GM19438 (cell line): ENCODE measurements around the gene MAPK8.

ENCODE experiments used
- ATAC-seq: cut with Tn5 transposase; IDR thresholded peaks from one replicate; pipeline ENCODE4 v1.9.1; 2021; ENCODE audit warnings: low read depth; ENCODE audit not compliant: unreplicated experiment

The MAPK8 gene

DNA sequence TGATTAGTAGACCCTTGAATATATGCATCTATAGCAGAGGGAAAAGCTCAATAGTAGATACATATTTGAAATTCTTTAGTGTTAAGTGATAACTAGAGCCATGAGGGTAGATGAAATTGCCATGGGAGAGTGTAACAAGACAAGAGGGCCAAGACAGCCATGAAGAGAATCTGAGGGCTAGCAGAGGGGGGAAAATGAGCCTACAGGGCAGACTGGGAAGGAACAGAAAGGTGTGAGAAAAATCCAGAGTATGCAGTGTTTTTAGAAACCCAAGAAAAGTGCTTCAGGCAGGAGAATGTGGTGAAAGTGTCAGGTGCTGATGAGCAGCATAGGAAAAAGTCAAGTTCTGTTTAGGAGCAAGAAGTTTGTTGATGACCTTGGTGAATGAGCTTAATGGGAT, 63.0 kb downstream of the MAPK8 start:
- ATAC-seq, result no peak

- ATAC-seq, result no peak
These were observed 71.5 kb downstream of the MAPK8 start for GRCh38 chr10:48377751-48378530.

GRCh38 chr10:48378675-48379074, 72.2 kb downstream of the MAPK8 start:
- ATAC-seq, result no peak

DNA sequence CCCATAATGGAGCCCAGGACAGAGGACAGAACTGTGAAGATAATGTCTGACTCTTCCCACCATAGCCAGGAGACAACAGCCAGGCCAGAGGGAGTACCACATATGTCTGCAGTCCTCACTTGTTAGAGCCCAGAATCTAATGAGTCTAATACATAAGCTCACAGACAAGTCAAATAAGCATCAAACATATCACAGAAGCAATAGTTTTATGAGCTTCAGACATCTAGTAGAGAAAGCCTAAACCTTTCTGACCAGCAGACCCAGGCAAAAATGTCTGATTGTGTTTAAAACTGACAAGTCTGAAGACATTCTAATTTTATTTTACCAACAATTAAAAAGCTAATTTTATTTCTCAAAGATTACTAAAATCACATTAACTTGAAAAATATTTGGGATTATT, 75.5 kb downstream of the MAPK8 start:
- ATAC-seq, result no peak

GRCh38 chr10:48382982-48383381, 76.5 kb downstream of the MAPK8 start:
- ATAC-seq, result no peak

DNA sequence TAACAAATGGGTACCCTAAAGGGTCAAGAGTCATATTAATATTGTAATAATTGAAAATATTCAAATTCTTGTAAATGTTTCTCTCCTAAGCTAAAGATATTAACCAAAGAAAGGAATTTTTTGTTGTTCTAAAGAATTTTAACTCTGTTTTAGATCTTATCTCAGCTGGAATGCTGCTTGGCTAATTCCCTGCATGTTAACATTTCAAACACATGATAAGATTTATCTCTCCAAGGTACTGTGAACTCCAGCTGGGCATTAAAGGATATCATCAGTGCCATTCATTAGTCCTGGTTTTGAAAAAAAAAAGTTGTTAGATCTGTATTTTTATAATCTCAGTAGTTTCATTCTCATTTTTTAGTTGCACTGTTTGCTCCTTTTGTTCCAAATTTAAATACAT, 76.9 kb downstream of the MAPK8 start:
- ATAC-seq, result no peak

- ATAC-seq, result no peak
These were observed 78.2 kb downstream of the MAPK8 start for GRCh38 chr10:48384699-48384982.

GRCh38 chr10:48389272-48389671, 82.8 kb downstream of the MAPK8 start:
- ATAC-seq, result no peak

- no peak for ATAC-seq
These were observed 83.5 kb downstream of the MAPK8 start for GRCh38 chr10:48389846-48390557.

DNA sequence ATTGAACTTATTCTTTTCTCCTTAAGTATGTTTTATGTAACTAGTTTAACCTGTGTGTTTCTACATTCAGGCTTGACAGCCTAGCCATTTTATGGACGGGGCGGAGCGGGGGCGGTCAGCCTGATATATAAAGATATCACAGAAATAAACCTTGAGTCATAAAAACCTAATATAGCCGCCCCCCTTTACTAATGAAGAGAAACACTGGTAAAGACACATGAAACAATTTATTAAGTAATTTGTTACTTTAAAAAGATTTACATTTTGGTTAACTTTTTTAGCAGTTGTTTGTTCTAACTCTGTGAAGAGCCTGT, 84.0 kb downstream of the MAPK8 start:
- no peak for ATAC-seq

GRCh38 chr10:48390933-48391845, 84.7 kb downstream of the MAPK8 start:
- peak; percentile 66 for ATAC-seq

DNA sequence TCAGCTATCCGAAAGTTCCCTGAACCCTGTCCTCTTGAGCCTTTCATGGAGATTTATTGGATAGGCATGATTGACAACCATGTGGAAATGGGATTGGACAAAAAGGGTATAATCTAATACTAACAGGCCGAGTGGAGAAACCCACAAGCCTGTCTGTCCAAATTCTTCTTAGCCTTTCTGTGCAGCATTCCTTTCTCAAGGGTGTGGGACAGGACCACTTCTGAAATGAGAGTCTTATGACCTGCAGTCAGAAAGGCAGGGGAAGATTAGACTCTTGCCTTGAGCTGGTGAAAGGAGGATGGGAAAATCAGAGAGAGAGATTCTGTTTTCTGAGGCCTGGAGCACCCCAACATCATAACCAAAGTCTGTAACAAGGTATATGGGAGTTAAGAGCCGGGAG, 85.5 kb downstream of the MAPK8 start:
- no peak for ATAC-seq

- no peak for ATAC-seq
These were observed 91.8 kb downstream of the MAPK8 start for GRCh38 chr10:48398261-48398660.

GRCh38 chr10:48399056-48399541, 92.6 kb downstream of the MAPK8 start:
- ATAC-seq, result no peak

GRCh38 chr10:48399551-48399950, 93.1 kb downstream of the MAPK8 start:
- ATAC-seq, result no peak

DNA sequence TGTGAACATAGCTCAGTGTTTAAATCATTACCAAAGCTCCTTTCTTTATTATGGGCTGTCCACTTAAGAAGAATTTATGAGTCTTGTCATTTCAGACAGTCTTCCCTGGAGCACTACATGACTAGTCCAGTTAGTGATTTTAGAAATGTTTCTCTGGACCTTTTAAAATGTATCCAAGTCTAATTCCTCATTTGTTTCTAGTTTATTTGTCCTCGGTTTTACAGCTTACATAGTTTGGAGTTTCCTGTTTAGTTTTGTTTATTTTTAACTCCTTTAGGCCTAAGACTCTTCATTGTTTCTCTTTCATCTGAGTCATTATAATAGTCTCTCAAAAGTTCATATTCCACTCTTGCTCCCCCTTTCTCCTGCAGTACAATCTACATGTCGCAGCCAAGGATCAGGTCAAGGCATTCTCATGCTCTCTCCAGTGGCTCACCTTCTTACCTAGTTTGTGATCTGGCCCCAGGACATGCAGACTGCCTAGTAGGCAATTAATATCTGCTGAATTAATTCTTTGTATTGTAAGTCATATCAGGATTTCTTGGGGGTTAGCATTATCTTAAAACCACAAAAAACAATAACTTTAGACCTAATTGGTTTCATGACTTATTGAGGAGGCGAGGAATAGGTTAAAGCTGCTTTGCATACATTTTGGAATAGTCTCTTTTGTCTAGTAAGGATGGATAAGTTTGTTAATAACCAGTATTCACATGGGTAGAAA, 93.8 kb downstream of the MAPK8 start:
- no peak for ATAC-seq

- no peak for ATAC-seq
These were observed 94.4 kb downstream of the MAPK8 start for GRCh38 chr10:48400850-48401220.

DNA sequence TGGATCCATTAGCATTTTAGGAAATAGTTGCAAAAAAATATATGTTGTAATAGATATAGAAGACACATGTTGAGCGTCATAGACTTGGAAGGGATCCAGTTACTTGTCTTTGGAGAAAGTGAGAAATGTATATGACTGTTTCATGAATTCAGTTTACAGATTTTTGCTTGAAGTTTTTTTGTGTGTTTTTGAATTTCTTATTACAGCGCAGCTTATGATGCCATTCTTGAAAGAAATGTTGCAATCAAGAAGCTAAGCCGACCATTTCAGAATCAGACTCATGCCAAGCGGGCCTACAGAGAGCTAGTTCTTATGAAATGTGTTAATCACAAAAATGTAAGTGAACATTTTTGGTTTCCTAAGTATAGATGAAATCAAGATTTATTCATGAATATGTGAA, 98.2 kb downstream of the MAPK8 start:
- ATAC-seq, result no peak

DNA sequence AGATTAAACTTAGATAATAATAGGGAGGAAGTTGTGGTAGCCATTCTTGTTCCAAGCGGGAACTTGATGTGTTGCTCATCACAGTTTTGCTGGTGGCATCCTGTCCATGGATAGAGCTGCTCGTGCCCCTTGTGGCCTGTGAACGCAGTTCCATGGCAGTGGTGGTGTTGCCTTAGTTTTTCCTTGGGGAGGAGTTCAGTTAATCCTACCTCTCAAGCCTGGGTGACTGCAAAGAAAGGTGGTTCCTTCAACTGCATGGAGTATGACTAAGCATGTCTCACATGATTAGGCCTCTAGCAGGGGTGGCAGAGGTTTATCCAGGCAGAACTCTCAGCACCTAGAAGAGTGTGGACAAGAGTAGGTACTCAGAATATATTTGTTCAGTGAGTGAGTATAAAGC, 99.7 kb downstream of the MAPK8 start:
- no peak for ATAC-seq

- no peak for ATAC-seq
These were observed 100.2 kb downstream of the MAPK8 start for GRCh38 chr10:48406658-48407057.

GRCh38 chr10:48410503-48410902, 104.0 kb downstream of the MAPK8 start:
- ATAC-seq, result no peak
